Colon (tissue), 2 donors: ENCODE measurements around the gene DIS3L2.
"Not testable (repeated sequence)": the region's sequence is repeated elsewhere in the genome, so short reads cannot be mapped to it uniquely, and the experiment has no call there.

Source experiments
- FAIRE-seq: peaks from 2 replicates; lab custom pipeline; 2012; peaks lifted over from hg19 to GRCh38; lab: Jason Lieb, UNC
- donor health status: control.
- donor health status: control.

The DIS3L2 gene

GRCh38 chr2:232336241-232336736 is 374.8 kb downstream of the DIS3L2 start:
- FAIRE-seq = no peak

DNA sequence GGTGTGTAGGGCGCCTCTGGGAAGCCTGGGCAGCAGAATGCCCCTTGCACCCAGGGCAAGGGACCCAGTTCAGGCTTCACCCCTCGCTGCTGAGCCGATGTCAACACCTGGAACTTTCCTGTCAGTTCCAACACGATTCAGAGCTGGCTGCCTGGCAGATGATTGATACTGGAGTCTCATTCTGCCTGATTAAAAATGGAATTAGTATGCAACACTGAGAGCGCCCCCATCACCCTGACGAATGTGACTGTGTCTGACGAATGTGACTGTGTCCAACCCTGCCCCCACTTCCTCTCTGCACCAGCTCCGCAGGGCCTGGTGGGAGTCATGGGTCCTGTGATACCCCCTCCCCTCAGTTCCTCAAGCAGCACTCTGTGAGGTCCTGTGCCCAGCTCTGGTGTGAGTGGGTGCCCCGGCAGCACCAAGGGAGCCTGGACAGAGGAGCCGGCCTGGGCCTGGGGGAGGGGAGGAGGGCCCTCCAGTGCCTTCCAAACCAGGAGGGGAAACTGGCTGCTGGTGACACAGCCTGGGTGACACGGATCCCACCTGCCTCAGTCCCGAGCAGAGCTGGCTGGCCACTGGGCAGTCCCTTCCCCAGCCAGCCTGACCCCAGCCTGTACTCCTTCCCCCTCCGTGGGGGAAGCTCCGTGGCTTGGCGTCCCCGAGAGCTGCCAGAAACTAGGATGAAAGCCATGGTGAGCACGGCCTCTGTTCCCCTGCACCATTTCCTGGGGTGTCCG is 375.6 kb downstream of the DIS3L2 start:
- FAIRE-seq = no peak

GRCh38 chr2:232338094-232338758 is 376.7 kb downstream of the DIS3L2 start:
- FAIRE-seq = not testable (repeated sequence)

- FAIRE-seq = no peak
These were observed 377.2 kb downstream of the DIS3L2 start for GRCh38 chr2:232338759-232339106.

GRCh38 chr2:232339121-232340081 is 377.9 kb downstream of the DIS3L2 start:
- no peak for FAIRE-seq

GRCh38 chr2:232340171-232340935 is 378.8 kb downstream of the DIS3L2 start:
- FAIRE-seq = no peak

DNA sequence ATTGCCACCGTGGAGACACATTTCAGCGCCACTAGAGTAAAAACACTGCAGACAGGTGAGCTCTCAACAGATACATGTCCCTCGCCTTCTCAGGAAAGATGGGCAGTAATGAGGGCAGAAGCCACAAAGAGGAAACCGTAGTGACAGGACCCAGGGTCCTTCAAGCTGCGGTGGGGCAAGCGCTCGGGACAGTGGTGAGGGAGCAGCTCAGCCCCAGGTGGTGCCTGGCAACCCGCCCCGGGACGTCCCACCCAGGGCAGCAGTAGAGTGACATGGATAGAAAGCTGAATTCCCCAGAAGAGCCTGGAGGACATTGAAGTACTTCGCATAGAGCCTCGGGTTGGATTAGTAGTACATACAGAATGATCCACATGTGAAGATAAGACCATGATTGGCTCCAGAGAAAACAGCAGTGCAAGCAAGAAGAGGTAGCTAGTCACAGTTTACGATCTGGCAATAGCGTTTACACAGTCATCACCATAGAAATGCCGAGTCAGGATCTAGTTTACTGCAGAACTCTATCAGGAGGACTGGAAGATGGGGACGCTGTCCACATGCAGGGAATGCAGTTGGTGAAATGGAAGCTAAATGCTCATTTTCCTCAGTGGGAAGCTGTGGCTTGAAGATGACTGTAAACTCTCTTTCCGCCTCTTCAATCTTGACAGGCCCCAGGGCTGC is 379.7 kb downstream of the DIS3L2 start:
- FAIRE-seq = no peak

DNA sequence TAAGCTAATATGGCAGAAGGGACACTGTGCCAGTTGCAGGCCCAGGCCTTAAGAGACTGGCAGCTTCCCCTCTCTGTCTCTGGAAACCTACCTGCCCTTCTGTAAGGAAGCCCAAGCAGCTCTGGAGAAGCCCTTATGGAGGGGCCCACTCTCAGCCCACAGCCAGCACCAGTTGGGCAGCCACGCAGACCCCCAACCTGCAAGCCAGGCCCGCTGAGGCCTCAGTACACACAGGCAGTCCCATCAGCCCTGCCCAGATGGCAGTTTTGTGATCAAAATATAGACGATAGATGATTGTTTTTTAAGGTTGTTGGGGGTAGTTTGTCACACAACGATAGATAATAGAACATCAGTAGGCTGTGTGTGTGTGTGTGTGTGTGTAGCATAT is 380.2 kb downstream of the DIS3L2 start:
- no peak for FAIRE-seq

- no peak for FAIRE-seq
These were observed 381.4 kb downstream of the DIS3L2 start for GRCh38 chr2:232342635-232343565.

GRCh38 chr2:232343821-232344220 is 382.3 kb downstream of the DIS3L2 start:
- FAIRE-seq = no peak

GRCh38 chr2:232345251-232345650 is 383.7 kb downstream of the DIS3L2 start:
- no peak for FAIRE-seq

GRCh38 chr2:232347369-232347768 is 385.9 kb downstream of the DIS3L2 start:
- FAIRE-seq = no peak

- no peak for FAIRE-seq
These were observed 387.4 kb downstream of the DIS3L2 start for GRCh38 chr2:232348936-232349335.

- FAIRE-seq = no peak
These were observed 388.0 kb downstream of the DIS3L2 start for GRCh38 chr2:232349546-232349945.

DNA sequence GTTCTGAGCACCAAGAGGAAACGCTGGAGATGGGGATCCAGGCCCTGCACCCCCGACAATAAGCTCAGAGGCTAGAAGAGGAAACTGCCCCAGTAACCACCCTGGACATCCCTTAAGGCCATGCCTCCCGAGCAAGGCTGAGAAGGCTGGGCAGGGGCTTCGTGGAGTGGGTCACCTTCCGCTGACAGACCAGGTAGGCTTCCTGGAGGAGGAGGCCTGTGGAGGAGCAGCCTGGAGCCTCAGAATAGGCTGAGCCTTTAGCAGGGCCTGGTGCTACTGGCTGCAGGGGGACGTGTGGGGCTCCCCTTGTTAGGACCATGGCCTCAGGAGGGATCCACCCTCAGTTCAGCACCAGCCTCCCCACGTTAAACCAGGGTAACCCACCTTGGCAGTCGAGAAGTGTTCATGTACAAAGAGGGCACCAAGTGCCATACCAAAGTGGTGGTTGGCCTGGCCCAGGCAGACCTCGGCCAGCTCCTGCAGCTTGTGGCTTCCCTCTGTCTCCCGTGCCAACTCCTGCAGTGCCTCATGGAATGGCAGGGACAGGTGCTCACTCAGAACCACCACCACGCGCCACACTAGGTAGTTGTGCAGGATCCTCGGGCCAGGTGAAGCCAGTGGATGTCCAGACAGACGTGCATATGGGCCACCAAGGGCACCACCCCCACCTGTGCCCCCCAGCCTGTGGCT is 388.6 kb downstream of the DIS3L2 start:
- FAIRE-seq = no peak

DNA sequence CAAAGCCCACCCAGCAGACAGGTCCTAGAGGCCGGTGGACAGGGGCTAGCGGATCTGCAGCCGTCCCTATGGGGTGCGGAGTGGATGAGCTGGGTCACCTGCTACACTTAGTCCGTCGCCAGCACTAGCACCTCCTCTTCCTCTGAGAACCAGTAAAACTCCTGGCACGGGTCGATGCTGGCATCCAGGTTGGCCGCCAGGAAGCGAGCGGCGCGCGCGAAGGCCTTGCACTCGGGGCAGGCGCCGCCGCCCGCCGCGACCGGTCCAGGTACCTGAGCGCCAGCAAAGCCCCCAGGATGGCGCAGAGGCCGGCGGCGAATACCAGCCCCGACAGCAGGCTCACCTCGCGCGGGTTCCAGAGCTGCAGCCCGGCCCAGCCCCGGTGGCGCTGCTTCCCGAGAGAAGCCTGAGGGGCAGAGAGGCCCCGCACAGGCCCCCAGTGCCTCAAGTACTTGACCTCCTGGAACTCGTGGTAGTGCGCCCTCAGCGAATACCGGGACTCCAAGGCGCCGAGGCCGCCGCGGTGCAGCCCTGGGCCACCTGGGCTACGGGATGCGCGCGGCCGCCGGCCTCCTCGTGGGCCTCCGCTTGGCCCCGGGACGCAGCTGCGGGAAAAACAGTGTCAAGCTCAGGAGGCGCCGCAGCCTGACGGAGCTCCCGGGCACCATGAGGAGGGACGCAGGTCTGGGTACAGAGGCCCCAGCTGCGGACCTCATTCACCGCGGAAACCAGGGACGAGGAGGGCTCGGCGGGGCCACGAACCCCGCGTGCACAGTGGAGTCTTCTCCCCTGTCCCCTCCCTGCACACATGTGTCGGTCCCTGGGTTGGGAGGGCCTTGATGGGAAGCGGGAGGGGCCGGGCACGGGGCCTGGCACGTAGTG is 389.5 kb downstream of the DIS3L2 start:
- no peak for FAIRE-seq

- no peak for FAIRE-seq
These were observed 390.4 kb downstream of the DIS3L2 start for GRCh38 chr2:232351686-232352510.
